H1 (cell line): ENCODE measurements around the gene TDRD12. TPM values are rescaled to one million over a fixed set of nuclear protein-coding genes. Genes with fewer than 3 reads are reported as not detected.
"Not testable (repeated sequence)": the region's sequence is repeated elsewhere in the genome, so short reads cannot be mapped to it uniquely, and the experiment has no call there.

Source experiments
- CTCF ChIA-PET: fragments of 300-600 bp; sonication (Branson Sonifier 250); formaldehyde crosslinking; loops from one replicate; lab custom pipeline; 2021; ENCODE audit not compliant: partially characterized antibody; lab: Charles Lee
- POLR2A ChIA-PET: fragments of 300-600 bp; sonication (Branson Sonifier 250); formaldehyde crosslinking; loops from one replicate; lab custom pipeline; 2021; ENCODE audit warnings: inconsistent platforms; ENCODE audit not compliant: partially characterized antibody; lab: Charles Lee
- DNase-seq, 2 experiments: peaks; one replicate each; pipeline versions ENCODE4 v3.0.0 to v3.0.0-alpha.2; 2010 to 2022; ENCODE audit warnings: low spot score in 2 of 2, low read depth in 1 of 2, mixed read lengths in 1 of 2
- FAIRE-seq: peaks from 2 replicates; lab custom pipeline; 2011; peaks lifted over from hg19 to GRCh38; lab: Jason Lieb, UNC
- H2AFZ ChIP-seq: 2 replicates; pipeline ENCODE4 v1.8.1; 2012; ENCODE audit warnings: low read length, inconsistent platforms
- H2AK5ac ChIP-seq: 2 replicates; pipeline ENCODE4 v1.6.1; 2013; ENCODE audit warnings: low read depth, low read length
- H2BK120ac ChIP-seq: replicated peaks from 2 replicates; pipeline ENCODE3; 2013; ENCODE audit warnings: low read depth, low read length, inconsistent platforms
- H2BK12ac ChIP-seq: 2 replicates; pipeline ENCODE4 v1.6.1; 2013; ENCODE audit warnings: low read depth, low read length
- H2BK15ac ChIP-seq: 2 replicates; pipeline ENCODE4 v1.6.1; 2013; ENCODE audit warnings: low read length
- H2BK20ac ChIP-seq: 2 replicates; pipeline ENCODE4 v1.6.1; 2013; ENCODE audit warnings: low read length
- H2BK5ac ChIP-seq: 2 replicates; pipeline ENCODE4 v1.6.1; 2013; ENCODE audit warnings: low read depth, low read length
- H3K14ac ChIP-seq: 2 replicates; pipeline ENCODE4 v1.6.1; 2013; ENCODE audit warnings: inconsistent platforms; ENCODE audit not compliant: insufficient read length
- H3K18ac ChIP-seq: 2 replicates; pipeline ENCODE4 v1.6.1; 2013; ENCODE audit warnings: low read length; ENCODE audit errors: extremely low read depth
- H3K23ac ChIP-seq: 2 replicates; pipeline ENCODE4 v1.6.1; 2013; ENCODE audit warnings: inconsistent platforms; ENCODE audit not compliant: insufficient read length
- H3K23me2 ChIP-seq: 2 replicates; pipeline ENCODE4 v1.6.1; 2013; ENCODE audit warnings: low read depth, low read length
- H3K27ac ChIP-seq: 2 replicates; pipeline ENCODE4 v1.6.1; 2011; ENCODE audit warnings: low read depth, low read length, inconsistent platforms
- H3K27me3 ChIP-seq, 4 experiments: replicated peaks in 1 of 4; 1 replicate in 1 of 4; 2 replicates in 3 of 4; pipeline versions ENCODE4 v1.6.1 to v1.8.1; 2011 to 2013; ENCODE audit warnings: low read length in 3 of 4, mild to moderate bottlenecking in 3 of 4, inconsistent platforms in 2 of 4, mixed read lengths in 2 of 4, moderate library complexity in 1 of 4; ENCODE audit not compliant: control insufficient read depth in 3 of 4, insufficient read depth in 3 of 4; ENCODE audit errors: extremely low read depth in 1 of 4
- H3K36me3 ChIP-seq, 4 experiments: 2 replicates each; pipeline versions ENCODE4 v1.6.1 to v1.8.1; 2011 to 2013; ENCODE audit warnings: mild to moderate bottlenecking in 4 of 4, low read length in 3 of 4, moderate library complexity in 2 of 4, control low read depth in 1 of 4, inconsistent platforms in 1 of 4; ENCODE audit not compliant: insufficient read depth in 4 of 4, control insufficient read depth in 2 of 4
- H3K4ac ChIP-seq: replicated peaks from 2 replicates; pipeline ENCODE3; 2013; ENCODE audit warnings: low read length, low read depth, mixed read lengths, inconsistent platforms; ENCODE audit not compliant: insufficient read length
- H3K4me1 ChIP-seq, 4 experiments: replicated peaks in 1 of 4; 1 replicate in 1 of 4; 2 replicates in 3 of 4; pipeline versions ENCODE4 v1.6.1 to v1.8.1; 2011 to 2013; ENCODE audit warnings: low read length in 3 of 4, inconsistent platforms in 2 of 4, mixed read lengths in 1 of 4; ENCODE audit not compliant: insufficient read depth in 4 of 4, control insufficient read depth in 3 of 4
- H3K4me2 ChIP-seq, 2 experiments: 2 replicates each; pipeline versions ENCODE4 v1.6.1 to v1.8.1; 2011 to 2013; ENCODE audit warnings: low read depth in 2 of 2, low read length in 2 of 2, control low read depth in 1 of 2, inconsistent platforms in 1 of 2, mild to moderate bottlenecking in 1 of 2; ENCODE audit not compliant: insufficient read depth in 1 of 2
- H3K4me3 ChIP-seq, 4 experiments: fragments of 200-600, 300-600 bp in 1 of 4; sonication (generic), shearing (Covaris generic), sonication (Bioruptor Twin) in 1 of 4; 2 replicates each; pipeline versions ENCODE4 v1.5.1 to v1.8.1; 2011 to 2016; ENCODE audit warnings: low read length in 4 of 4, low read depth in 3 of 4, control low read depth in 2 of 4, inconsistent platforms in 2 of 4, mild to moderate bottlenecking in 2 of 4, mixed read lengths in 1 of 4, moderate library complexity in 1 of 4; ENCODE audit not compliant: insufficient read depth in 2 of 4; ENCODE audit errors: extremely low read depth in 1 of 4
- H3K56ac ChIP-seq: replicated peaks from 2 replicates; pipeline ENCODE3; 2013; ENCODE audit warnings: low read depth, mild to moderate bottlenecking, mixed read lengths, low read length, inconsistent platforms; ENCODE audit not compliant: insufficient read length
- H3K79me1 ChIP-seq: 2 replicates; pipeline ENCODE4 v1.6.1; 2013; ENCODE audit warnings: low read depth, low read length, control low read depth
- H3K79me2 ChIP-seq, 2 experiments: 2 replicates each; pipeline versions ENCODE4 v1.6.1 to v1.8.1; 2012 to 2013; ENCODE audit warnings: low read length in 2 of 2, mild to moderate bottlenecking in 2 of 2, inconsistent platforms in 1 of 2; ENCODE audit not compliant: insufficient read depth in 2 of 2, control insufficient read depth in 1 of 2
- H3K9ac ChIP-seq, 4 experiments: replicated peaks in 1 of 4; 1 replicate in 1 of 4; 2 replicates in 3 of 4; pipeline versions ENCODE4 v1.6.1 to v1.8.1; 2011 to 2013; ENCODE audit warnings: low read depth in 3 of 4, low read length in 3 of 4, control low read depth in 2 of 4, mild to moderate bottlenecking in 2 of 4, moderate library complexity in 2 of 4, inconsistent platforms in 1 of 4; ENCODE audit errors: extremely low read depth in 1 of 4
- H3K9me3 ChIP-seq, 2 experiments: 2 replicates each; pipeline versions ENCODE4 v1.6.1 to v1.8.1; 2012 to 2013; ENCODE audit warnings: mild to moderate bottlenecking in 2 of 2, moderate library complexity in 2 of 2, control low read depth in 1 of 2, inconsistent platforms in 1 of 2, low read depth in 1 of 2, low read length in 1 of 2, mixed read lengths in 1 of 2; ENCODE audit not compliant: insufficient read depth in 2 of 2
- H4K20me1 ChIP-seq, 2 experiments: replicated peaks in 1 of 2; 2 replicates each; pipeline versions ENCODE3 to v1.8.1; 2011 to 2013; ENCODE audit warnings: inconsistent platforms in 2 of 2, low read length in 2 of 2, mild to moderate bottlenecking in 1 of 2; ENCODE audit not compliant: insufficient read depth in 2 of 2, control insufficient read depth in 1 of 2
- H4K5ac ChIP-seq: 2 replicates; pipeline ENCODE4 v1.6.1; 2013; ENCODE audit warnings: low read length, low read depth, mixed read lengths, inconsistent platforms; ENCODE audit not compliant: insufficient read length
- H4K8ac ChIP-seq: 2 replicates; pipeline ENCODE4 v1.8.0; 2013; ENCODE audit warnings: mild to moderate bottlenecking, moderate library complexity, low read length, inconsistent platforms; ENCODE audit not compliant: insufficient read depth; ENCODE audit errors: extremely low read depth
- H4K91ac ChIP-seq: replicated peaks from 2 replicates; pipeline ENCODE3; 2013; ENCODE audit warnings: low read length, mixed read lengths, inconsistent platforms; ENCODE audit not compliant: insufficient read length
- WGBS, 2 experiments: shearing (Covaris generic) in 1 of 2; methylation state at CpG; one replicate each; pipeline versions ENCODE4 v1.1.6 to v1.1.7; 2013 to 2015; ENCODE audit warnings: low lambda C conversion rate in 2 of 2, mixed read lengths in 2 of 2, inconsistent platforms in 1 of 2, low coverage in 1 of 2, missing lambda C conversion rate in 1 of 2; ENCODE audit not compliant: insufficient replicate concordance in 2 of 2, insufficient coverage in 1 of 2, insufficient read length in 1 of 2; ENCODE audit errors: extremely low coverage in 1 of 2, missing lambda C conversion rate in 1 of 2; 5-methylcytosine and 5-hydroxymethylcytosine counted together
- polyA plus RNA-seq, 7 experiments: library from polyadenylated mRNA; depleted of rRNA in 3 of 7; stranded (reverse) in 5 of 7; unstranded in 2 of 7; fragments of >200 nt in 5 of 7; fragments of 200-250 nt in 2 of 7; gene quantifications; 1 replicate in 5 of 7; 2 replicates in 1 of 7; 4 replicates in 1 of 7; pipeline versions ENCODE4 v1.2.1 to v1.2.3, GENCODE V29; 2011 to 2013; ENCODE audit warnings: missing spikeins in 2 of 7, mixed read lengths in 2 of 7
- total RNA-seq: library from RNA; stranded (reverse); fragmentation: NEBNext Ultra II Directional; extraction: Animal tissue kit (Norgen Biotek cat#: 25700); gene quantifications from 2 replicates; pipeline ENCODE4 v1.2.1, GENCODE V29; 2021

The TDRD12 gene
- total and polyA plus RNA-seq, 2 of the 8 experiments (the other 6 are each of a cell fraction or from before 2014, with no cell fraction given), result 0.39 to 0.88 TPM

GRCh38 chr19:32716203-32716602, 3.4 kb upstream of the TDRD12 start:
- WGBS, 2 experiments, result 84% methylated on average over 6 of the region's 7 CpGs; no CpG with 5 or more reads in 1 of the 2 experiments

More at GRCh38 chr19:32716203-32716602, 3.4 kb upstream of the TDRD12 start:
- H3K23ac ChIP-seq, H3K23me2 ChIP-seq, H3K9ac ChIP-seq, H3K4me2 ChIP-seq, H2BK120ac ChIP-seq, H3K79me2 ChIP-seq, FAIRE-seq, H4K20me1 ChIP-seq, DNase-seq, H4K8ac ChIP-seq, POLR2A ChIA-PET, H4K5ac ChIP-seq, H3K14ac ChIP-seq, H3K4me3 ChIP-seq, H3K18ac ChIP-seq, H2BK20ac ChIP-seq, H2BK12ac ChIP-seq, H2AK5ac ChIP-seq, H3K4ac ChIP-seq, H3K4me1 ChIP-seq, H2AFZ ChIP-seq, H3K56ac ChIP-seq, H3K36me3 ChIP-seq, H2BK15ac ChIP-seq, H3K79me1 ChIP-seq, H4K91ac ChIP-seq, H3K27me3 ChIP-seq, H3K9me3 ChIP-seq, H3K27ac ChIP-seq, H2BK5ac ChIP-seq: not testable (repeated sequence)
- CTCF ChIA-PET, result interaction anchor here (0.7 to 1.0 kb wide), 2 partner anchors 15 to 37 kb away, joined by 3 to 4 read pairs; no protein-coding TSS in a partner anchor
